GM19351 (cell line): Measurements from ENCODE around the gene SMPD3.

Experiments used
- ATAC-seq: cut with Tn5 transposase; IDR thresholded peaks from one replicate; pipeline ENCODE4 v1.9.1; 2021; ENCODE audit warnings: mild to moderate bottlenecking, moderate library complexity; ENCODE audit not compliant: unreplicated experiment

Gene SMPD3

GRCh38 chr16:68408428-68408827 is 39.9 kb downstream of the SMPD3 start:
- ATAC-seq: no peak

- ATAC-seq: no peak
These were observed 41.7 kb downstream of the SMPD3 start for GRCh38 chr16:68406458-68407152.

- ATAC-seq: no peak
These were observed 43.5 kb downstream of the SMPD3 start for GRCh38 chr16:68404736-68405345.

GRCh38 chr16:68403704-68404103 is 44.6 kb downstream of the SMPD3 start:
- ATAC-seq: no peak

GRCh38 chr16:68403177-68403576 is 45.1 kb downstream of the SMPD3 start:
- ATAC-seq: no peak

GRCh38 chr16:68402748-68403040 is 45.6 kb downstream of the SMPD3 start:
- no peak for ATAC-seq

- no peak for ATAC-seq
These were observed 46.2 kb downstream of the SMPD3 start for GRCh38 chr16:68401871-68402747.

- ATAC-seq: no peak
These were observed 47.3 kb downstream of the SMPD3 start for GRCh38 chr16:68400924-68401460.

- no peak for ATAC-seq
These were observed 48.0 kb downstream of the SMPD3 start for GRCh38 chr16:68400083-68400923.

GRCh38 chr16:68399456-68399855 is 48.9 kb downstream of the SMPD3 start:
- no peak for ATAC-seq

GRCh38 chr16:68397710-68398201 is 50.6 kb downstream of the SMPD3 start:
- no peak for ATAC-seq

GRCh38 chr16:68396481-68396880 is 51.8 kb downstream of the SMPD3 start:
- no peak for ATAC-seq

GRCh38 chr16:68395815-68396214 is 52.5 kb downstream of the SMPD3 start:
- ATAC-seq: no peak

GRCh38 chr16:68395167-68395786 is 53.0 kb downstream of the SMPD3 start:
- no peak for ATAC-seq

- ATAC-seq: no peak
These were observed 55.0 kb downstream of the SMPD3 start for GRCh38 chr16:68393333-68393732.

GRCh38 chr16:68389750-68390371 is 58.4 kb downstream of the SMPD3 start:
- ATAC-seq: no peak

- no peak for ATAC-seq
These were observed 59.3 kb downstream of the SMPD3 start for GRCh38 chr16:68389006-68389405.

GRCh38 chr16:68388124-68388523 is 60.2 kb downstream of the SMPD3 start:
- ATAC-seq: no peak

GRCh38 chr16:68387301-68387700 is 61.0 kb downstream of the SMPD3 start:
- ATAC-seq: no peak

GRCh38 chr16:68386628-68387027 is 61.7 kb downstream of the SMPD3 start:
- ATAC-seq: no peak
